GM12892 (cell line): ENCODE measurements around the gene PLA2G15.

Experiments
- POLR2A ChIP-seq: IDR thresholded peaks from 2 replicates; pipeline ENCODE4 v1.6.1; 2011; ENCODE audit warnings: low read depth, low read length, control low read depth
- POLR2AphosphoS5 ChIP-seq: IDR thresholded peaks from 2 replicates; pipeline ENCODE4 v1.6.1; 2011; ENCODE audit warnings: low read depth, low read length, control low read depth
- TAF1 ChIP-seq: IDR thresholded peaks from 2 replicates; pipeline ENCODE4 v1.6.1; 2011; ENCODE audit warnings: low read depth, mild to moderate bottlenecking, control low read depth, low read length, borderline replicate concordance

- TF ChIP-seq TAF1 (no peak), POLR2A (no peak), POLR2AphosphoS5 (no peak)
Measured at GRCh38 chr16:68206245-68206644, 38.9 kb upstream of the PLA2G15 start.
